Endothelial cell of umbilical vein (primary cell): ENCODE data around the gene ELAC2.

Source experiments
- EZH2 ChIP-seq: IDR thresholded peaks from 2 replicates; pipeline ENCODE4 v1.6.1; 2012; ENCODE audit warnings: borderline replicate concordance, low read depth, mild to moderate bottlenecking, moderate library complexity, low read length, inconsistent platforms; ENCODE audit not compliant: severe bottlenecking
- FOS ChIP-seq: IDR thresholded peaks from 2 replicates; pipeline ENCODE4 v1.6.1; 2011; ENCODE audit warnings: mild to moderate bottlenecking, low read length, moderate library complexity, borderline replicate concordance; ENCODE audit not compliant: insufficient read depth
- JUN ChIP-seq: IDR thresholded peaks from 2 replicates; pipeline ENCODE4 v1.6.1; 2011; ENCODE audit warnings: borderline replicate concordance, low read depth; ENCODE audit not compliant: insufficient read length, insufficient read depth
- POLR2A ChIP-seq: IDR thresholded peaks from 2 replicates; pipeline ENCODE4 v1.6.1; 2012; ENCODE audit warnings: low read depth, mild to moderate bottlenecking, control low read depth, low read length
- TF ChIP-seq, protein P1 (sequence below), 2 donors: IDR thresholded peaks; 1 replicate in 1 of 2; 2 replicates in 1 of 2; pipeline ENCODE4 v1.5.1; 2011; ENCODE audit warnings: low read length in 2 of 2, mild to moderate bottlenecking in 2 of 2, moderate library complexity in 2 of 2, control low read depth in 1 of 2, inconsistent platforms in 1 of 2, low read depth in 1 of 2; ENCODE audit not compliant: insufficient read depth in 1 of 2; ENCODE audit errors: extremely low read depth in 1 of 2
- TF ChIP-seq, protein P2 (sequence below): IDR thresholded peaks from 2 replicates; pipeline ENCODE4 v1.6.1; 2011; ENCODE audit not compliant: insufficient read depth, insufficient read length

DNA sequence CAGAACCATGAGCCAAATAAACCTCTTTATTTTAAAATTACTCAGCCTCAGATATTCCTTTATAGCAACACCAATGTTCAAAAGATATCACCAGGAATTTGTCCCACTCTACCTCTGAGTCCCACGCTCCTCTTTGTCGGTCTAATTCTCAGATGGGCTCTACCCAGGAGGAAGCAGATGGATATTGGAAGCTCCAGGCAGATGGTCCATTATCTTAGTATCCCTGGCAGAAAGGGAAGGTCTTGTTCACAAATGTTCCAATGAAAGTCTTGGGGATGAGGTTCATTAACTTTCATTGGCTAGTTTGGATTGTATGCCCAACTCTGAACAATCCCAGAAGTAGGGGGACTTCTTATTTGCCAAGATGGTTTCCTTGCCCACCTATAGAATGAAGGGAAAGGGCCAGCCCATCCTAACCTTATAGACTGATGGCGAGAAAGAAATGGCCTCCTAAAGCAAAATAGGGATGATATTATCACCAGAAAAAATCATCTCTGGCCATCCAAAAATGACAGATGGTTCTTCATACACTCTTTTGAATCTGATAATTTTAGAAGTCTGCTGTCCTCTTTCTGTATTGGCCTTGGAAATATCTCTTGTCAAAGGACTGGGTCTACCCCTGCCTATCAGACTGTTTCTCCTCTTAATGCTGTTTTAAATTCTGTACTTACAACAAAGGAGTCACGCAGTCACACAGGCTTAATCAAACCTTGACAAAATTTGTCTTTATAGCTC is 21.3 kb upstream of the ELAC2 start:
- TF ChIP-seq JUN (no peak), POLR2A (no peak), EZH2 (no peak), FOS (no peak)
- TF ChIP-seq, protein P1, sequence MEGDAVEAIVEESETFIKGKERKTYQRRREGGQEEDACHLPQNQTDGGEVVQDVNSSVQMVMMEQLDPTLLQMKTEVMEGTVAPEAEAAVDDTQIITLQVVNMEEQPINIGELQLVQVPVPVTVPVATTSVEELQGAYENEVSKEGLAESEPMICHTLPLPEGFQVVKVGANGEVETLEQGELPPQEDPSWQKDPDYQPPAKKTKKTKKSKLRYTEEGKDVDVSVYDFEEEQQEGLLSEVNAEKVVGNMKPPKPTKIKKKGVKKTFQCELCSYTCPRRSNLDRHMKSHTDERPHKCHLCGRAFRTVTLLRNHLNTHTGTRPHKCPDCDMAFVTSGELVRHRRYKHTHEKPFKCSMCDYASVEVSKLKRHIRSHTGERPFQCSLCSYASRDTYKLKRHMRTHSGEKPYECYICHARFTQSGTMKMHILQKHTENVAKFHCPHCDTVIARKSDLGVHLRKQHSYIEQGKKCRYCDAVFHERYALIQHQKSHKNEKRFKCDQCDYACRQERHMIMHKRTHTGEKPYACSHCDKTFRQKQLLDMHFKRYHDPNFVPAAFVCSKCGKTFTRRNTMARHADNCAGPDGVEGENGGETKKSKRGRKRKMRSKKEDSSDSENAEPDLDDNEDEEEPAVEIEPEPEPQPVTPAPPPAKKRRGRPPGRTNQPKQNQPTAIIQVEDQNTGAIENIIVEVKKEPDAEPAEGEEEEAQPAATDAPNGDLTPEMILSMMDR (IDR thresholded peaks at IDR 0.05; ENCODE audit: extremely low read depth in 1 of 2, insufficient read depth in 1 of 2, low read depth in 1 of 2, low read length in 2 of 2): no peak
- TF ChIP-seq, protein P2, sequence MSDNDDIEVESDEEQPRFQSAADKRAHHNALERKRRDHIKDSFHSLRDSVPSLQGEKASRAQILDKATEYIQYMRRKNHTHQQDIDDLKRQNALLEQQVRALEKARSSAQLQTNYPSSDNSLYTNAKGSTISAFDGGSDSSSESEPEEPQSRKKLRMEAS: no peak
